BLaER1 (cell line): ENCODE results near the gene PTPRN2.
A peak's percentile ranks its signal among the peaks of the same experiment; 100 is the strongest.
"Not testable (repeated sequence)": the region's sequence is repeated elsewhere in the genome, so short reads cannot be mapped to it uniquely, and the experiment has no call there.

Experiments used
- H3K27ac ChIP-seq: shearing (Covaris generic); formaldehyde crosslinking; 2 replicates; pipeline ENCODE4 v1.8.1; 2022
- H3K27me3 ChIP-seq: shearing (Covaris generic); formaldehyde crosslinking; 2 replicates; pipeline ENCODE4 v1.8.1; 2022
- H3K36me3 ChIP-seq: shearing (Covaris generic); formaldehyde crosslinking; 2 replicates; pipeline ENCODE4 v1.8.1; 2022
- H3K4me1 ChIP-seq: shearing (Covaris generic); formaldehyde crosslinking; 2 replicates; pipeline ENCODE4 v1.8.1; 2022
- H3K4me2 ChIP-seq: shearing (Covaris generic); formaldehyde crosslinking; 2 replicates; pipeline ENCODE4 v1.8.1; 2022
- H3K4me3 ChIP-seq: shearing (Covaris generic); formaldehyde crosslinking; 2 replicates; pipeline ENCODE4 v1.8.1; 2022
- H3K9ac ChIP-seq: shearing (Covaris generic); formaldehyde crosslinking; 2 replicates; pipeline ENCODE4 v1.8.1; 2022
- H3K9me3 ChIP-seq: shearing (Covaris generic); formaldehyde crosslinking; 2 replicates; pipeline ENCODE4 v1.8.1; 2022
- H4K20me1 ChIP-seq: shearing (Covaris generic); formaldehyde crosslinking; 2 replicates; pipeline ENCODE4 v1.8.1; 2022
- Cebpa-rat ChIP-seq: shearing (Covaris generic); IDR thresholded peaks from 2 replicates; pipeline ENCODE4 v1.8.1; 2022

The PTPRN2 gene

GRCh38 chr7:157568106-157568769, 1019.4 kb downstream of the PTPRN2 start:
- TF ChIP-seq Cebpa-rat, result no peak
- H4K20me1 ChIP-seq, result no peaks in the 10 kb centered on the region
- H3K4me1 ChIP-seq, result peaks cover 34% of the 10 kb centered on the region
- H3K36me3 ChIP-seq, result no peaks in the 10 kb centered on the region
- 0 out of 2 replicates have a peak overlapping the region, but pooled peaks have one; percentile 13 for H3K9ac ChIP-seq
- peaks cover 7% of the 10 kb centered on the region; the same call in 1 of the 2 replicates for H3K9me3 ChIP-seq
- no peak overlapping the region for H3K27ac ChIP-seq
- no peaks in the 10 kb centered on the region for H3K27me3 ChIP-seq
- H3K4me2 ChIP-seq, result peak overlapping the region; percentile 91
- H3K4me3 ChIP-seq, result peak overlapping the region; percentile 51

GRCh38 chr7:157567666-157568065, 1020.0 kb downstream of the PTPRN2 start:
- Histone ChIP-seq H3K9ac (no peak overlapping the region), H3K4me3 (no peak overlapping the region), H3K9me3 (peaks cover 7% of the 10 kb centered on the region; the same call in 1 of the 2 replicates), H3K27ac (no peak overlapping the region), H3K4me2 (0 out of 2 replicates have a peak overlapping the region, but pooled peaks have one; percentile 91), H3K36me3 (no peaks in the 10 kb centered on the region), H3K4me1 (peaks cover 34% of the 10 kb centered on the region), H3K27me3 (no peaks in the 10 kb centered on the region), H4K20me1 (no peaks in the 10 kb centered on the region)
- no peak for TF ChIP-seq Cebpa-rat

- Histone ChIP-seq H4K20me1 (0 out of 2 replicates have a peak, but pooled peaks cover 2% of the 10 kb centered on the region), H3K4me3 (no peak overlapping the region), H3K27me3 (no peaks in the 10 kb centered on the region), H3K27ac (no peak overlapping the region), H3K4me2 (no peak overlapping the region), H3K4me1 (peaks cover 42% of the 10 kb centered on the region), H3K9me3 (peaks cover 7% of the 10 kb centered on the region; the same call in 1 of the 2 replicates), H3K36me3 (no peaks in the 10 kb centered on the region), H3K9ac (no peak overlapping the region)
- no peak for TF ChIP-seq Cebpa-rat
Measured at GRCh38 chr7:157566631-157567006, 1021.0 kb downstream of the PTPRN2 start.

- Histone ChIP-seq H3K4me2 (no peak overlapping the region), H3K4me1 (peaks cover 47% of the 10 kb centered on the region), H3K9me3 (peaks cover 7% of the 10 kb centered on the region; the same call in 1 of the 2 replicates), H3K4me3 (no peak overlapping the region), H4K20me1 (peaks cover 8% of the 10 kb centered on the region; the same call in 1 of the 2 replicates), H3K36me3 (no peaks in the 10 kb centered on the region), H3K27me3 (no peaks in the 10 kb centered on the region), H3K9ac (no peak overlapping the region), H3K27ac (no peak overlapping the region)
- TF ChIP-seq Cebpa-rat, result no peak
Measured at GRCh38 chr7:157565981-157566630, 1021.5 kb downstream of the PTPRN2 start.

GRCh38 chr7:157565201-157565626, 1022.4 kb downstream of the PTPRN2 start:
- Histone ChIP-seq H3K4me2 (no peak overlapping the region), H4K20me1 (peaks cover 16% of the 10 kb centered on the region; the same call in 1 of the 2 replicates), H3K27me3 (no peaks in the 10 kb centered on the region), H3K9ac (no peak overlapping the region), H3K27ac (no peak overlapping the region), H3K4me1 (peaks cover 47% of the 10 kb centered on the region), H3K36me3 (no peaks in the 10 kb centered on the region), H3K9me3 (peaks cover 7% of the 10 kb centered on the region; the same call in 1 of the 2 replicates), H3K4me3 (no peak overlapping the region)
- TF ChIP-seq Cebpa-rat, result no peak

- H3K27me3 ChIP-seq, result no peaks in the 10 kb centered on the region
- no peaks in the 10 kb centered on the region for H3K36me3 ChIP-seq
- H3K9ac ChIP-seq, result no peak overlapping the region
- H3K4me2 ChIP-seq, result no peak overlapping the region
- no peak overlapping the region for H3K4me3 ChIP-seq
- no peak overlapping the region for H3K27ac ChIP-seq
- H3K4me1 ChIP-seq, result peaks cover 46% of the 10 kb centered on the region
- peaks cover 7% of the 10 kb centered on the region; the same call in 1 of the 2 replicates for H3K9me3 ChIP-seq
- TF ChIP-seq Cebpa-rat, result no peak
- H4K20me1 ChIP-seq, result peaks cover 17% of the 10 kb centered on the region; the same call in 1 of the 2 replicates
Measured at GRCh38 chr7:157564517-157565177, 1023.0 kb downstream of the PTPRN2 start.

GRCh38 chr7:157563467-157564135, 1024.0 kb downstream of the PTPRN2 start:
- not testable (repeated sequence) for H3K9me3 ChIP-seq, H3K9ac ChIP-seq, H3K4me2 ChIP-seq, H3K27me3 ChIP-seq, H3K27ac ChIP-seq, H3K4me3 ChIP-seq, H3K36me3 ChIP-seq
- peaks cover 46% of the 10 kb centered on the region for H3K4me1 ChIP-seq
- H4K20me1 ChIP-seq, result peaks cover 27% of the 10 kb centered on the region

- H3K9ac ChIP-seq, H3K36me3 ChIP-seq, H3K27ac ChIP-seq, H3K27me3 ChIP-seq, H3K4me3 ChIP-seq, H3K9me3 ChIP-seq: not testable (repeated sequence)
- Histone ChIP-seq H3K4me2 (peak overlapping the region; percentile 74; the same call in 1 of the 2 replicates), H4K20me1 (peaks cover 30% of the 10 kb centered on the region), H3K4me1 (peaks cover 44% of the 10 kb centered on the region)
Measured at GRCh38 chr7:157562522-157563398, 1024.9 kb downstream of the PTPRN2 start.
